ENCODE results near the gene SPATA2. TPM values are rescaled to one million over a fixed set of nuclear protein-coding genes. Genes with fewer than 3 reads are reported as not detected.

Gene SPATA2
- total RNA-seq, 4 donors from 2014 or later, result 4.0 to 6.7 (median 5.5) TPM

- no peak for DNase-seq (ENCODE audit: extremely low spot score)
These were observed 8.6 kb downstream of the SPATA2 start for GRCh38 chr20:49906615-49907154.

GRCh38 chr20:49906101-49906604 lies 9.2 kb downstream of the SPATA2 start:
- TF ChIP-seq POLR2A (IDR thresholded peaks at IDR 0.05; ENCODE audit: low read depth) (no peak), CTCF (IDR thresholded peaks at IDR 0.05) (no peak), POLR2AphosphoS5 (IDR thresholded peaks at IDR 0.05) (no peak), EP300 (IDR thresholded peaks at IDR 0.05) (no peak)
- Histone ChIP-seq H3K27me3 (no peaks in the 10 kb centered on the region), H3K4me3 (no peak overlapping the region), H3K9me3 (no peaks in the 10 kb centered on the region), H3K36me3 (peaks cover 37 to 79% (median 65%) of the 10 kb centered on the region in 4 donors), H3K4me1 (peaks cover 20 to 28% (median 24%) of the 10 kb centered on the region in 4 donors), H3K27ac (replicated peaks in 1 of 4) (no peak overlapping the region)
- 95% methylated on average over 37 of the region's 37 CpGs for WGBS
- intact Hi-C loops (cut with DNase I), result no loop called here
- no peak for DNase-seq (ENCODE audit: extremely low spot score)

More at GRCh38 chr20:49906615-49907154, 8.6 kb downstream of the SPATA2 start:
- TF ChIP-seq EP300 (IDR thresholded peaks at IDR 0.05) (no peak), POLR2A (IDR thresholded peaks at IDR 0.05; ENCODE audit: low read depth) (no peak), CTCF (IDR thresholded peaks at IDR 0.05) (no peak), POLR2AphosphoS5 (IDR thresholded peaks at IDR 0.05) (no peak)
- Histone ChIP-seq H3K36me3 (peaks cover 37 to 79% (median 65%) of the 10 kb centered on the region in 4 donors), H3K9me3 (no peaks in the 10 kb centered on the region), H3K27ac (replicated peaks in 1 of 4) (no peak overlapping the region), H3K27me3 (no peaks in the 10 kb centered on the region), H3K4me3 (no peak overlapping the region), H3K4me1 (peaks cover 21 to 30% (median 26%) of the 10 kb centered on the region in 4 donors)
- intact Hi-C loops (cut with DNase I), result no loop called here
- 82% methylated on average over 15 of the region's 15 CpGs for WGBS

DNA sequence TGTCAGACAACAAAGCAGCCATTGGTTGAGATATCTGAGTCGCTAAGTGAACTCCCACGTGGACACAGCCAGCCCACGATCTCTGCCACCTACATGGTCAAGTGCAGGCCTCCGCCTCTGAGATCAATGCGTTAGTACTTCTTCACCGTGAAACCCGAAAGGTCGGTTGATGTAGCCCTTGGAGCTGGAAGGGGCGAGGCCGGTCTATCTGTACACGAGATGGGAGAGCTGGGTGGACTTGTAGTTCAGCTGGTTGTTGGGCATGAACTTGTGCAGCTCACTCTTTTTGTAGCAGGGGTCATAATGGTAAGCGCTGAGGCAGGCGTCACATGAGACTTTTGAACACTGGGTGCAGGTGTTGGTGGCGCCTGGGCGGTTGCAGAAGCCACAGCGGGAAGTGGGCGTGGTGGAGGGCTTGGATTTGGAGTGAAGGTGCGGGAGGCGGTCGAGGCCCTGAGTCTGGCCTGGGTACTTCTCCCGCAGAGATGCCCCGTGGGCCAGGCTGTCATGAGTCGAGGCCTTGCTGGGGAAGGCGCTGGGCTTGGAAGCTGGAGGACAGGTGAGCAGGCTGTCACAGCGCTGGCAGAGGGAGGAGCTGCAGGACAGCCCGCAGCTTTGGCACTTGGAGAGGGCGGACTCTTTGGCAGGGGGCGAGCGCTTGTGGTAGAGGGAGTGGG lies 9.8 kb downstream of the SPATA2 start:
- Histone ChIP-seq H3K27me3 (no peaks in the 10 kb centered on the region), H3K27ac (replicated peaks in 1 of 4) (no peak overlapping the region), H3K9me3 (no peaks in the 10 kb centered on the region), H3K4me3 (no peak overlapping the region), H3K4me1 (peaks cover 16 to 24% (median 21%) of the 10 kb centered on the region in 4 donors), H3K36me3 (peaks cover 37 to 79% (median 65%) of the 10 kb centered on the region in 4 donors)
- TF ChIP-seq CTCF (IDR thresholded peaks at IDR 0.05), result no peak
- TF ChIP-seq POLR2AphosphoS5 (IDR thresholded peaks at IDR 0.05), result no peak
- TF ChIP-seq EP300 (IDR thresholded peaks at IDR 0.05), result no peak
- TF ChIP-seq POLR2A (IDR thresholded peaks at IDR 0.05; ENCODE audit: low read depth), result no peak
- DNase-seq (ENCODE audit: extremely low spot score), result no peak
- intact Hi-C loops (cut with DNase I), result no loop called here
- 94% methylated on average over 21 of the region's 29 CpGs for WGBS

DNA sequence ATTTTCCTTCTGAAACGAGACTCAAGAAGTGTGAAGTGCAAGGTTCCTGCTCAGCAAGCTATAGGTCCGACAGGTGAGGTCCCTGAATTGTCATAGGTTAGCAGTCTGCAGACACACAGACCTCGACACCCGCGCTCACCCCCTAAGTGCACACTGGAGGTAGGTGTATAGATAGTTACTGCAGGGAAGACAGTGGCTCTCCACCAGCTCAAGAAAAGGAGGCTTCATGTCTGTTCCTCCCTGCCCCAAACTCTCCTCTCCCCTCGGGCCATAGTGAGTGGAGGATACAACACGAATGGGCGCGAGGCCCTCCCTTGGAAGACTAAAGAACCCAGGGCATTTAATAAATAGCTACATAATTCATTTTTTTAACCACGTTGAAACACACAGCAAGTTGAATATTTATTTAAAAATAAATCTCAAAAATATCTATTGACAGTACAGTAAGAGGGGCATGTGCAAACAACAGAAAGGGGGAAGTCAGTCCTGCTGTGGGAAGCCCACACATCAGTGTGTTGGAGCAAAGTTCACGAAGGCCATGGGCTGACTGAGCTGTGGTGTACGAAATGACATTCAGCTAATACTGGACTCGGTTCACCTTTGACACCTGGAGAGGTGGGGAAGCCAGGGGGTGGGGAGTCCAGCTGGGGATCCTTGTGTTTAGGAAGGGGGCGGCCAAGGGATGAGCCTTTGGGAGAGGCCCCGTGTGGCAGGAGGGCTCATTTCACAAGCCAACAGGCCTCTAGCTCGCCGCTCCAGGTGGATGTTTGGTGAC lies 10.7 kb downstream of the SPATA2 start:
- 93% methylated on average over 17 of the region's 17 CpGs for WGBS
- intact Hi-C loops (cut with DNase I), result no loop called here
- Histone ChIP-seq H3K9me3 (no peaks in the 10 kb centered on the region), H3K4me1 (peaks cover 8 to 15% (median 12%) of the 10 kb centered on the region in 4 donors), H3K27ac (replicated peaks in 1 of 4) (no peak overlapping the region), H3K36me3 (peaks cover 37 to 72% (median 63%) of the 10 kb centered on the region in 4 donors), H3K4me3 (no peak overlapping the region), H3K27me3 (no peaks in the 10 kb centered on the region)
- TF ChIP-seq POLR2AphosphoS5 (IDR thresholded peaks at IDR 0.05), result no peak
- TF ChIP-seq POLR2A (IDR thresholded peaks at IDR 0.05; ENCODE audit: low read depth), result no peak
- no peak for TF ChIP-seq CTCF (IDR thresholded peaks at IDR 0.05)
- no peak for TF ChIP-seq EP300 (IDR thresholded peaks at IDR 0.05)
- DNase-seq (ENCODE audit: extremely low spot score), result no peak
